ENCODE results near the gene MRPL45.

MRPL45 gene

GRCh38 chr17:38329808-38330730, 33.1 kb downstream of the MRPL45 start:
- no peak for TF ChIP-seq CTCF (IDR thresholded peaks at IDR 0.05; ENCODE audit: insufficient read depth, low read length)
- TF ChIP-seq POLR2AphosphoS5 (IDR thresholded peaks at IDR 0.05; ENCODE audit: low read depth): no peak
- TF ChIP-seq GABPA (IDR thresholded peaks at IDR 0.05; ENCODE audit: low read depth): no peak
- no peak overlapping the region for H3K4me3 ChIP-seq (replicated peaks; ENCODE audit: insufficient read depth, low read length)
- DNase-seq (ENCODE audit: low read depth in 1 of 2, low spot score in 1 of 2): no peak
- H3K27me3 ChIP-seq (ENCODE audit: insufficient read depth, poor library complexity, severe bottlenecking): no peaks in the 10 kb centered on the region
- no peak overlapping the region for H3K27ac ChIP-seq (replicated peaks)

DNA sequence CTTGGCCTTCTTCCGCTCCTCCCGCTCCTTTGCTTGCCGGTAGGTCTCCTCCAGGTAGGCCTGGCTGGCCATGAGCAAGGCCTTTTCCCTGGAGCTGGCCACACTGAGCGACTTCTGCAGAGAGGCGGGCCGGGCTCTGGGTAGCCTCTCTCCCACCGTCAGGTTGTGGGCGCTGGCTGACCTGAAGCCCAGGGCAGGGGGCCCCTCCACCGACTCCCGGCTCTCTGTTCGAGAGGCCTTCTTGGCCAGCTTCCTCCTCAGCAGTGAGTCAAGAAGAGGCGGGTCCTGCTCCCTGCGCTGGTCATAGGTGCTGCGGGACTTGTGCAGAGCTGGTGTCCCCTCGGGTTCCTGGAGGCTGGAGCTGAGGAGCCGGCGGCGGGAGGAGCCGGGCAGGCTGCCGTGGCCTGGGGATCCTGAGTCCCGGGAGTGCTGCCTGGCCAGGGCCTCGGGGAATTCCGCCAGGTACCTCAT, 34.0 kb downstream of the MRPL45 start:
- no peak for TF ChIP-seq POLR2AphosphoS5 (IDR thresholded peaks at IDR 0.05; ENCODE audit: low read depth)
- no peak for TF ChIP-seq SPI1 (IDR thresholded peaks at IDR 0.05; ENCODE audit: borderline replicate concordance, low read depth)
- no peak for TF ChIP-seq GABPA (IDR thresholded peaks at IDR 0.05; ENCODE audit: low read depth)
- TF ChIP-seq, protein P1, sequence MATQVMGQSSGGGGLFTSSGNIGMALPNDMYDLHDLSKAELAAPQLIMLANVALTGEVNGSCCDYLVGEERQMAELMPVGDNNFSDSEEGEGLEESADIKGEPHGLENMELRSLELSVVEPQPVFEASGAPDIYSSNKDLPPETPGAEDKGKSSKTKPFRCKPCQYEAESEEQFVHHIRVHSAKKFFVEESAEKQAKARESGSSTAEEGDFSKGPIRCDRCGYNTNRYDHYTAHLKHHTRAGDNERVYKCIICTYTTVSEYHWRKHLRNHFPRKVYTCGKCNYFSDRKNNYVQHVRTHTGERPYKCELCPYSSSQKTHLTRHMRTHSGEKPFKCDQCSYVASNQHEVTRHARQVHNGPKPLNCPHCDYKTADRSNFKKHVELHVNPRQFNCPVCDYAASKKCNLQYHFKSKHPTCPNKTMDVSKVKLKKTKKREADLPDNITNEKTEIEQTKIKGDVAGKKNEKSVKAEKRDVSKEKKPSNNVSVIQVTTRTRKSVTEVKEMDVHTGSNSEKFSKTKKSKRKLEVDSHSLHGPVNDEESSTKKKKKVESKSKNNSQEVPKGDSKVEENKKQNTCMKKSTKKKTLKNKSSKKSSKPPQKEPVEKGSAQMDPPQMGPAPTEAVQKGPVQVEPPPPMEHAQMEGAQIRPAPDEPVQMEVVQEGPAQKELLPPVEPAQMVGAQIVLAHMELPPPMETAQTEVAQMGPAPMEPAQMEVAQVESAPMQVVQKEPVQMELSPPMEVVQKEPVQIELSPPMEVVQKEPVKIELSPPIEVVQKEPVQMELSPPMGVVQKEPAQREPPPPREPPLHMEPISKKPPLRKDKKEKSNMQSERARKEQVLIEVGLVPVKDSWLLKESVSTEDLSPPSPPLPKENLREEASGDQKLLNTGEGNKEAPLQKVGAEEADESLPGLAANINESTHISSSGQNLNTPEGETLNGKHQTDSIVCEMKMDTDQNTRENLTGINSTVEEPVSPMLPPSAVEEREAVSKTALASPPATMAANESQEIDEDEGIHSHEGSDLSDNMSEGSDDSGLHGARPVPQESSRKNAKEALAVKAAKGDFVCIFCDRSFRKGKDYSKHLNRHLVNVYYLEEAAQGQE (IDR thresholded peaks at IDR 0.05; ENCODE audit: insufficient replicate concordance, low read depth): no peak
- TF ChIP-seq CTCF (IDR thresholded peaks at IDR 0.05; ENCODE audit: insufficient read depth, low read length): no peak
- DNase-seq (ENCODE audit: low read depth in 1 of 2, low spot score in 1 of 2): no peak
- Histone ChIP-seq H3K27me3 (ENCODE audit: insufficient read depth, poor library complexity, severe bottlenecking) (no peaks in the 10 kb centered on the region), H3K4me3 (replicated peaks; ENCODE audit: insufficient read depth, low read length) (no peak overlapping the region), H3K27ac (replicated peaks) (no peak overlapping the region)

DNA sequence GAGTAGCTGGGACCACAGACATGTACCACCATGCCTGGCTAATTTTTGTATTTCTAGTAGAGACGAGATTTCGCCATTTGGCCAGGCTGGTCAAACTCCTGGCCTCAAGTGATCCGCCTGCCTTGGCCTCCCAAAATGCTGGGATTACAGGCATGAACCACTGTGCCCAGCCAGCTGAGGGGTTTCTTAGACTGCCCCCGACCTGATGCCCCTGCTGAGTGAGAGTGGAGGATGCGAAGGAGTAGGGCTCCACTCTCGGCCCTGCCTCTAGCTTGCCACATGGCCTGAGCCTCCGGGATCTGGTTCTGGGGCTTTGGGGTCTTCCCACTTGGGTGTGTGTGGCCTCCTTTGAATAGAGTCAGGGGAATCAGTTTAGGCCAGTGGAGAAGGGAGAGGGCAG, 35.8 kb downstream of the MRPL45 start:
- no peak for TF ChIP-seq POLR2AphosphoS5 (IDR thresholded peaks at IDR 0.05; ENCODE audit: low read depth)
- TF ChIP-seq, protein P1 (IDR thresholded peaks at IDR 0.05; ENCODE audit: insufficient replicate concordance, low read depth): no peak
- no peak for TF ChIP-seq CTCF (IDR thresholded peaks at IDR 0.05; ENCODE audit: insufficient read depth, low read length)
- TF ChIP-seq SPI1 (IDR thresholded peaks at IDR 0.05; ENCODE audit: borderline replicate concordance, low read depth): no peak
- no peak for TF ChIP-seq GABPA (IDR thresholded peaks at IDR 0.05; ENCODE audit: low read depth)
- no peak overlapping the region for H3K27ac ChIP-seq (replicated peaks)
- H3K4me3 ChIP-seq (replicated peaks; ENCODE audit: insufficient read depth, low read length): no peak overlapping the region
- H3K27me3 ChIP-seq (ENCODE audit: insufficient read depth, poor library complexity, severe bottlenecking): no peaks in the 10 kb centered on the region
- DNase-seq (ENCODE audit: low read depth in 1 of 2, low spot score in 1 of 2): no peak
